ENCODE data around the gene CACNA2D3. TPM values are rescaled to one million over a fixed set of nuclear protein-coding genes. Genes with fewer than 3 reads are reported as not detected.

Gene CACNA2D3
- polyA plus RNA-seq, 1 donor from 2014 or later = 26.2 TPM

DNA sequence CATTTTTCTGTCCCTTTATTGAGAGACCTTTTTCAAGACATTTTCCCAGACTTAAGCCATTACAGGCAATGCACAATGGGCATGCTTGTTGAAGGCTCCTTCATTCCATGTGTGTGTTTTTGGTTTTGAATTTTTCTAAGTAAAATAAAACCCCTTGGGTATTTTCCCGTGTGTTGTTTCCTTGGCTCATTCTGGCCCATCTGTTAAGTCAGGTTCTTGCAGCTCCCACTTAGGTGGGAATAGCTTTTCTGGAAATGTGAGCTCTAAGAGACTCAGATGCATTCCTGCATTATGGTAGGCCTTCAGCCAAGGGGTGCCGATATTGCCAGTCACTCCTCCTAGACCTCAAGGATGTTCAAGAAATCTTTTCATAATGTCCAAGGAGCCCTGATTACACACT, 314.9 kb downstream of the CACNA2D3 start:
- no peaks in the 10 kb centered on the region for H4K20me1 ChIP-seq (ENCODE audit: insufficient read depth)

DNA sequence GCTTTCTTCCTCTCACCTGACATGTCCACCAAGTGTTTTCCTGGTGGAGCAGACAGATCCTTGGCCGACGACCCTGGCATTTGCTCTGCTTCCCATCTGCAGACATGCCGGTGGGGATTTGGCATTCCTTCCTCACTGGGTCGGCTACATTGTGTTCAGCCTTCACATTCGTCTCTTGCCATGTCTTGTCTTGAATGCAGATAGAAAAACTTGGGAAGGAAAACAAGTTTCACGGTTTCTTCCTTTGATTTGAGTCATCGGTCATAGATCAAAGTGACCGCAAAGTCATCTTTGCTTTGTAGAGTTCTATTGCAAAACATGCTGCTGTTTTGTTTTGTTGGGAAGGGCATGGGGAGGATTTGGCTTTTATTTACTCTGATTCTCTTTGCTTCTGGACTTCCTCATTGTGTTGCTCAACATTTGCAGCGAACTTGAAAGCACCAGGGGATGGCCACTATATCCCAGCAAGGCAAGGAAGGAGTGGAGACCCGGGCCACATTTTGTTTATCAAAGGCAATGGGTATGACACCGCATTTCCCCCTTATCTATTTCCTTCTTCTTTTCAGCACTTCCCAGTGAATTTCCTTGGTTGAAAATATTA, 321.3 kb downstream of the CACNA2D3 start:
- Histone ChIP-seq H3K4me2 (ENCODE audit: low read length) (no peak overlapping the region), H3K27ac (ENCODE audit: low read length) (no peak overlapping the region), H3K36me3 (ENCODE audit: insufficient read depth, low read length) (no peaks in the 10 kb centered on the region), H4K20me1 (ENCODE audit: insufficient read depth) (no peaks in the 10 kb centered on the region), H3K9me3 (ENCODE audit: low read length) (no peaks in the 10 kb centered on the region), H3F3A (ENCODE audit: insufficient read depth, low read length, poor library complexity, severe bottlenecking) (no peaks in the 10 kb centered on the region), H2AFZ (ENCODE audit: low read depth, low read length) (no peak overlapping the region), H3K27me3 (ENCODE audit: insufficient read depth, low read depth, low read length) (no peaks in the 10 kb centered on the region), H3K9ac (ENCODE audit: low read length) (no peak overlapping the region), H3K4me3 (ENCODE audit: low read length) (no peak overlapping the region), H3K9me2 (ENCODE audit: insufficient read depth, low read length) (no peaks in the 10 kb centered on the region), H3K79me2 (replicated peaks; ENCODE audit: insufficient read depth, low read length) (no peaks in the 10 kb centered on the region)
- TF ChIP-seq, protein P1, sequence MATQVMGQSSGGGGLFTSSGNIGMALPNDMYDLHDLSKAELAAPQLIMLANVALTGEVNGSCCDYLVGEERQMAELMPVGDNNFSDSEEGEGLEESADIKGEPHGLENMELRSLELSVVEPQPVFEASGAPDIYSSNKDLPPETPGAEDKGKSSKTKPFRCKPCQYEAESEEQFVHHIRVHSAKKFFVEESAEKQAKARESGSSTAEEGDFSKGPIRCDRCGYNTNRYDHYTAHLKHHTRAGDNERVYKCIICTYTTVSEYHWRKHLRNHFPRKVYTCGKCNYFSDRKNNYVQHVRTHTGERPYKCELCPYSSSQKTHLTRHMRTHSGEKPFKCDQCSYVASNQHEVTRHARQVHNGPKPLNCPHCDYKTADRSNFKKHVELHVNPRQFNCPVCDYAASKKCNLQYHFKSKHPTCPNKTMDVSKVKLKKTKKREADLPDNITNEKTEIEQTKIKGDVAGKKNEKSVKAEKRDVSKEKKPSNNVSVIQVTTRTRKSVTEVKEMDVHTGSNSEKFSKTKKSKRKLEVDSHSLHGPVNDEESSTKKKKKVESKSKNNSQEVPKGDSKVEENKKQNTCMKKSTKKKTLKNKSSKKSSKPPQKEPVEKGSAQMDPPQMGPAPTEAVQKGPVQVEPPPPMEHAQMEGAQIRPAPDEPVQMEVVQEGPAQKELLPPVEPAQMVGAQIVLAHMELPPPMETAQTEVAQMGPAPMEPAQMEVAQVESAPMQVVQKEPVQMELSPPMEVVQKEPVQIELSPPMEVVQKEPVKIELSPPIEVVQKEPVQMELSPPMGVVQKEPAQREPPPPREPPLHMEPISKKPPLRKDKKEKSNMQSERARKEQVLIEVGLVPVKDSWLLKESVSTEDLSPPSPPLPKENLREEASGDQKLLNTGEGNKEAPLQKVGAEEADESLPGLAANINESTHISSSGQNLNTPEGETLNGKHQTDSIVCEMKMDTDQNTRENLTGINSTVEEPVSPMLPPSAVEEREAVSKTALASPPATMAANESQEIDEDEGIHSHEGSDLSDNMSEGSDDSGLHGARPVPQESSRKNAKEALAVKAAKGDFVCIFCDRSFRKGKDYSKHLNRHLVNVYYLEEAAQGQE (IDR thresholded peaks at IDR 0.05; ENCODE audit: borderline replicate concordance) = no peak
- TF ChIP-seq, protein P2, sequence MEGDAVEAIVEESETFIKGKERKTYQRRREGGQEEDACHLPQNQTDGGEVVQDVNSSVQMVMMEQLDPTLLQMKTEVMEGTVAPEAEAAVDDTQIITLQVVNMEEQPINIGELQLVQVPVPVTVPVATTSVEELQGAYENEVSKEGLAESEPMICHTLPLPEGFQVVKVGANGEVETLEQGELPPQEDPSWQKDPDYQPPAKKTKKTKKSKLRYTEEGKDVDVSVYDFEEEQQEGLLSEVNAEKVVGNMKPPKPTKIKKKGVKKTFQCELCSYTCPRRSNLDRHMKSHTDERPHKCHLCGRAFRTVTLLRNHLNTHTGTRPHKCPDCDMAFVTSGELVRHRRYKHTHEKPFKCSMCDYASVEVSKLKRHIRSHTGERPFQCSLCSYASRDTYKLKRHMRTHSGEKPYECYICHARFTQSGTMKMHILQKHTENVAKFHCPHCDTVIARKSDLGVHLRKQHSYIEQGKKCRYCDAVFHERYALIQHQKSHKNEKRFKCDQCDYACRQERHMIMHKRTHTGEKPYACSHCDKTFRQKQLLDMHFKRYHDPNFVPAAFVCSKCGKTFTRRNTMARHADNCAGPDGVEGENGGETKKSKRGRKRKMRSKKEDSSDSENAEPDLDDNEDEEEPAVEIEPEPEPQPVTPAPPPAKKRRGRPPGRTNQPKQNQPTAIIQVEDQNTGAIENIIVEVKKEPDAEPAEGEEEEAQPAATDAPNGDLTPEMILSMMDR (IDR thresholded peaks at IDR 0.05; ENCODE audit: poor library complexity, severe bottlenecking) = no peak
- TF ChIP-seq MXI1 (conservative IDR thresholded peaks at IDR 0.05; ENCODE audit: poor library complexity, severe bottlenecking) = no peak
- no peak for TF ChIP-seq RAD21 (conservative IDR thresholded peaks at IDR 0.05)
- TF ChIP-seq EP300 (conservative IDR thresholded peaks at IDR 0.05; ENCODE audit: poor library complexity, severe bottlenecking) = no peak

More for the DNA sequence above, 314.9 kb downstream of the CACNA2D3 start:
- H3K36me3 ChIP-seq (ENCODE audit: insufficient read depth, low read length) = no peaks in the 10 kb centered on the region
- no peak overlapping the region for H3K4me2 ChIP-seq (ENCODE audit: low read length)
- H3K27ac ChIP-seq (ENCODE audit: low read length) = no peak overlapping the region
- H3K9me2 ChIP-seq (ENCODE audit: insufficient read depth, low read length) = no peaks in the 10 kb centered on the region
- TF ChIP-seq POLR2AphosphoS5 (IDR thresholded peaks at IDR 0.05) (no peak), SMC3 (conservative IDR thresholded peaks at IDR 0.05; ENCODE audit: poor library complexity) (no peak), MXI1 (conservative IDR thresholded peaks at IDR 0.05; ENCODE audit: poor library complexity, severe bottlenecking) (no peak), TAF1 (IDR thresholded peaks at IDR 0.05; ENCODE audit: low read depth) (no peak), EP300 (conservative IDR thresholded peaks at IDR 0.05; ENCODE audit: poor library complexity, severe bottlenecking) (no peak), EZH2 (IDR thresholded peaks at IDR 0.05; ENCODE audit: borderline replicate concordance, insufficient read depth, low read length, poor library complexity, severe bottlenecking) (no peak), RAD21 (conservative IDR thresholded peaks at IDR 0.05) (no peak)
- TF ChIP-seq, protein P1 (IDR thresholded peaks at IDR 0.05; ENCODE audit: borderline replicate concordance) = no peak
- TF ChIP-seq, protein P2 (IDR thresholded peaks at IDR 0.05; ENCODE audit: poor library complexity, severe bottlenecking) = no peak
- H2AFZ ChIP-seq (ENCODE audit: low read depth, low read length) = no peak overlapping the region
- no peaks in the 10 kb centered on the region for H3K27me3 ChIP-seq (ENCODE audit: insufficient read depth, low read depth, low read length)
- H3K79me2 ChIP-seq (replicated peaks; ENCODE audit: insufficient read depth, low read length) = no peaks in the 10 kb centered on the region
- no peak overlapping the region for H3K9ac ChIP-seq (ENCODE audit: low read length)
- H3F3A ChIP-seq (ENCODE audit: insufficient read depth, low read length, poor library complexity, severe bottlenecking) = no peaks in the 10 kb centered on the region
- no peak overlapping the region for H3K4me3 ChIP-seq (ENCODE audit: low read length)
- H3K9me3 ChIP-seq (ENCODE audit: low read length) = no peaks in the 10 kb centered on the region

All from neural cell (in vitro differentiated cells).